Measurements from ENCODE around the gene MYL7.

Gene MYL7

DNA sequence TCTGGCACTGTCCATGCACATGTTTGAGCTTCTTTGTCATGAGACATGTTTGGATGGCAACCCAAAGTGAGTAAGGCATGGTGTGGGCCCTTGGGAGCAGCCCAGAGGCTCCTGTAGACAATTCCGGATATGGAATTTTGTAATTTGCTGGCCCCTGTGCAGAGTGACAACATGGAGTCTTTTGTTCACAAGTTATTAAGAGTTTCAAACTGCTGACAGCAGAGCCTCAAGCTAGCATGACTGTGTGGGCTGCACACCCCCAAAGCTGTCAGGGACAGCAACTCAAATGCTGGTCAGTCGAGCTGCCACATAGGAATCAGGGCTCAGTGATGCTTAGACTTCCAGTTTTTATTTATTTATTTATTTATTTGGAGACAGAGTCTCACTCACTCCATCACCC is 7.0 kb upstream of the MYL7 start:
- TF ChIP-seq, protein P1, sequence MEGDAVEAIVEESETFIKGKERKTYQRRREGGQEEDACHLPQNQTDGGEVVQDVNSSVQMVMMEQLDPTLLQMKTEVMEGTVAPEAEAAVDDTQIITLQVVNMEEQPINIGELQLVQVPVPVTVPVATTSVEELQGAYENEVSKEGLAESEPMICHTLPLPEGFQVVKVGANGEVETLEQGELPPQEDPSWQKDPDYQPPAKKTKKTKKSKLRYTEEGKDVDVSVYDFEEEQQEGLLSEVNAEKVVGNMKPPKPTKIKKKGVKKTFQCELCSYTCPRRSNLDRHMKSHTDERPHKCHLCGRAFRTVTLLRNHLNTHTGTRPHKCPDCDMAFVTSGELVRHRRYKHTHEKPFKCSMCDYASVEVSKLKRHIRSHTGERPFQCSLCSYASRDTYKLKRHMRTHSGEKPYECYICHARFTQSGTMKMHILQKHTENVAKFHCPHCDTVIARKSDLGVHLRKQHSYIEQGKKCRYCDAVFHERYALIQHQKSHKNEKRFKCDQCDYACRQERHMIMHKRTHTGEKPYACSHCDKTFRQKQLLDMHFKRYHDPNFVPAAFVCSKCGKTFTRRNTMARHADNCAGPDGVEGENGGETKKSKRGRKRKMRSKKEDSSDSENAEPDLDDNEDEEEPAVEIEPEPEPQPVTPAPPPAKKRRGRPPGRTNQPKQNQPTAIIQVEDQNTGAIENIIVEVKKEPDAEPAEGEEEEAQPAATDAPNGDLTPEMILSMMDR (IDR thresholded peaks at IDR 0.05; ENCODE audit: extremely low read depth, missing control alignments) = no peak
- DNase-seq (ENCODE audit: low spot score) = no peak

DNA sequence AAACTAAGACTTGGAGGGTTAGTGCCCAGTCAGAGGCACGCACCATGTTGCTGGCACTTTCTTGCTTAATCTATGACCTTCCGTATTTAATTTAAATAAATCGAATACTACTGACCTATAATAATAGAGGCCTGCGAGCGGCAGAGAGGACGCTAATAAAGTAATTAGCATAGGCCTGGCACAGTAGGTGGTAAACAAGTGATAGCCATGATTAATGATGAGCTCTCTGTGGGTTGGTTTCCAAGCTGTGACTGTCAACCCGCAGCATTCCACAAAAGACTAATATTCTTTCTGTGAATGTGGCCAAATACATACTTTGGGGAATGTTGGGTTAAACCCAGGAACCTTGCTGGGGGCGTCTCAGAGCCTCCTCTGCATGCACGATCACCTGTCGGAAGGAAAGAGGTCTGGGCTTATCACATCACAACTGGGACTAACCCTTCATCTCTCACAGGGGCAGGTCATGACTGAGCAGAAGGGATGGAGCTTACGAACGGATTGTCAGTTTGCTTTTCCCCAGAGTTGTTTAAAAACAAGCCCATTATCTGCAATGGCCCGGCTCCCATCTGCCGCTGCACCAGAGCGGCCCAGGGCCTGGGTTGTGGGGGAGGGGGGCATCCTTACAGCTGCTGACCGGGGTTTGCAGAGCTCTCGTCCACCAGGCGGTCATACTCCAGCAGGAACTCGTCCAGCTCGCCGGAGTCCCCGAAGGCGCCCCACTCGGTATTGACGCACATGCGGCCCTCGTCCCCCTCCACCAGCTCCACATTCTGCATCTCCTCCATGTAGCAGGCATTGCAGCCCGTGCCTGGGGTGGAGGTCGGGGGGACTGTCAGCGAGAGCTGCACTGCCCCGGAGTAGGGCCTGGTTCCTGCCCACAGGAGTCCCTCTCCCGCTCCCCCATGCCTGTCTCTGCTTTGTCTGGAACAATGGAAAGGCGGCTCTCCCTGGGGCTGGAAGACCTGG is 6.2 kb upstream of the MYL7 start:
- DNase-seq (ENCODE audit: low spot score) = no peak
- TF ChIP-seq, protein P1 (IDR thresholded peaks at IDR 0.05; ENCODE audit: extremely low read depth, missing control alignments) = no peak

DNA sequence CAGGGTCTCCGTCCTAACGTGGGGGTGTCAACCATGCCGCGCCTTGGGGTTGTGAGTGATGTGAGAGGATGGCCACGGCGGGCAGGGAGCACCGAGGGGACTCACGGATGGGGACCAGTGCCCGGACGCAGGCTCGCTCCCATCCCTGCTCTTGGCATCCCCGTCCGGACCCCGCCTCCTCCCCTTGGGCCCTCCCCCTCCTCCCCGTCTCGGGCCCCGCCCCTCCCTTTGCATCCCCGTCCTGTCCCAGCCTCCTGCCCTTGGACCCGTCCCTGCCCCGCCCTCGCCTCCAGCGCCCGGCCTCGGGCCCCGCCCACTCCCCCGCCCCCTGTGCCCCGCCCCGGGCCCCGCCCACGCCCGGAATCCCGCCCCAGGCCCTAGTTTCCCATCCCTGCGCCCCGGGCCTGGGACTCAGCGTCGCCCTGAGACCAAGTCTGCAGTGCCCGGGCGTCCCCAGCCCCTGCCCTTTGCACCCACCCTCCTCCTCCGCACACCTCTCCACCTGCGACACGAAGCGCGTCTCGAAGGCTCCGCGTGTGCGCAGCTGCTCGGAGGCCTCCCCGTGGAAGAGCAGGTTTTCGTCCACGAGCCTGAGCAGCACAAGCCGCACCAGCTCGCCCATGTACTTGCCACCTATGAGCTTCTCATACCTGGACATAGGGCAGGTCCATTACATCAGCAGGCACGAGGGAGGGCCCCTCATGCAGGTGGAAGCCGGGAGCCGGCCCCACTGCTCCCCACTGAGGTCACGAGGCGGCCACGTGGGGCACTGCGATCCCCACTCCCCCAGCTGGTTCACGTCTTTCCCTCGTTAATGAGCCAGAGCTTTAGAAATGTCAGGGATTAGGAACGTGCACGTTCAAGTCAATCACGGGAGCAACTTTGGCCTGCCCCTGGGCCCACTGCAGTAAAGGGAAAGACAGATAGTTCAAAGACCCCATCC is 5.1 kb upstream of the MYL7 start:
- DNase-seq (ENCODE audit: low spot score) = peak; percentile 84
- TF ChIP-seq, protein P1 (IDR thresholded peaks at IDR 0.05; ENCODE audit: extremely low read depth, missing control alignments) = no peak

DNA sequence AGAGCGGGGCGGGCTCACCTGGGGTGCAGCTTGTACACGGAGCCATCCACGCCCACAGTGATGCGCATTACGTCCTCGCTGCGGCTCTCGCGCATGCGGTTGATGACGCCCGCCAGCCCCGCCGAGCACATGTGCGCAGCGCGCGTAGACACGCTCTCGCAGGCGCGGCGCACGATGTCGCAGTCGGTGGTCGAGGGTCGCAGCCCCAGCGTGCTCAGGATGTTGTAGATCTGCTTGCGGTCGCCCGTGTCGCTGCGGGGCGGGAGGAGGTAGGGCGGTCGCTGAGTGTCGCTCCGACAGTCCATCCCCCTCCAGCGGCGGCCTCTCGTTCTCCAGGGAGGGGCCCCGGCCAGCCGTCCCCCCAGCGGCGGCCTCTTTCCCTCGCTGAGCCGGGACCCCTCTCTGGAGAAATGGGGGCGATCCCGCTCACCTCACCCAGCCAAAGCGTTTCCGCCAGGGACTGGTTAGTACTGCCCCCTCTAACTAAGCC is 4.4 kb upstream of the MYL7 start:
- DNase-seq (ENCODE audit: low spot score) = no peak
- TF ChIP-seq, protein P1 (IDR thresholded peaks at IDR 0.05; ENCODE audit: extremely low read depth, missing control alignments) = no peak

DNA sequence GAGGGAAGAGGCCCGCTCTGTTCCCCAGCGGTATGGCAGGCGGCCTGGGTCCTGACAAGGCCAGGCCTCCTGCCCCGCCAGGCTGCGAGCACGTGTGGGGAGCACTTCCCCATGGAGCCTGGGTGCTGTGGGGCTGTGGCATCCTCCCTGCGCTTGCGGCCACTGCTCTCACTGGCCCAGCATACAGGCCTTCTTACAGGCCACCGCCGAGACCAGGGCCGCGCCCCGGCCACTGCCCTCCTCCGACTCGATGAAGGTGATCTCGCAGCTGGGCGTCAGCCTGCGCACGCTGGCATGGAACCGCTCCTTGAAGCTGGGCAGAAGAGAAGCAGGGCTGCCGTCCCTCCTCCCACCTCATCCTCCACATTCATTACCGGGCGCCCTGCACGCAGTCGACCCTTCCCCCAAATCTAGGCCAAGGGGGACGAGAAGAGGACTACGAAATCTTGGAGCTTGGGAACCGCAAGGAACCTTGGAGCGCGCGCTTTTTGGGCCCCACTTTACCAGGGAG is 3.9 kb upstream of the MYL7 start:
- DNase-seq (ENCODE audit: low spot score) = peak; percentile 32
- TF ChIP-seq, protein P1 (IDR thresholded peaks at IDR 0.05; ENCODE audit: extremely low read depth, missing control alignments) = no peak

DNA sequence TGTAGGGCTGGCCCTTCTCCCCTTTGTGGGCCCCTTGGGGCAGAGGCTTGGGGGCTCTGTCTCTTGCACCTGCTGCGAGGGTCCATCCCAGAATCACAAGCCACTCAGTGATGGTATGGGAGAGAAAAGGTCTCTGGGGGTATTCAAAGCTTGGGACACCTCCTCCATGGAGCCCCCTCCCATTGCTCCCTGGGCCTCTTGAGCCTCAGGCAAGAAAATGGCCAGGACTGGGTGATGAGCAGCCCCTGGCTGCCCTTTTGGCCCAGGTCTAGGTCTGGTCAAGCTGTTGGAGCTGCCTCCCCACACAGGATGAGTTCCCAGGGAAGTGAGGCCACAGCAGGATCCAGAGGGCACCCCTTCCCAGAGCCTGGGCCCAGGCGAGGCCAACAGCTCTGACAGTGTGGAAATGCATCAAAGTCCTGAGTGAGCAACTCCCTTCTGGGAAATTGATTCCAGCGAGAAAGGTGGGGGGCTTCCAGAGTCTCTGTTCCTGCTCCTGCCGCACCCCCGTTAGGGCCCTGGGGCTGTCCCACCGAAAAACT is 3.4 kb upstream of the MYL7 start:
- TF ChIP-seq, protein P1 (IDR thresholded peaks at IDR 0.05; ENCODE audit: extremely low read depth, missing control alignments) = no peak
- no peak for DNase-seq (ENCODE audit: low spot score)

Measured in GM20000 (cell line).